GM19025 (cell line): ENCODE data around the gene DUSP5.

ENCODE experiments used
- ATAC-seq: cut with Tn5 transposase; IDR thresholded peaks from one replicate; pipeline ENCODE4 v1.9.1; 2021; ENCODE audit warnings: mild to moderate bottlenecking, low read depth, moderate library complexity; ENCODE audit not compliant: unreplicated experiment

DUSP5 gene

GRCh38 chr10:110499796-110500514 lies 2.2 kb downstream of the DUSP5 start:
- ATAC-seq = no peak

GRCh38 chr10:110500515-110500905 lies 2.8 kb downstream of the DUSP5 start:
- no peak for ATAC-seq

- ATAC-seq = no peak
Measured at GRCh38 chr10:110501142-110501937, 3.6 kb downstream of the DUSP5 start.

GRCh38 chr10:110502072-110502845 lies 4.6 kb downstream of the DUSP5 start:
- ATAC-seq = no peak

- ATAC-seq = peak; percentile 21
Measured at GRCh38 chr10:110502851-110503301, 5.2 kb downstream of the DUSP5 start.

GRCh38 chr10:110503528-110504110 lies 5.9 kb downstream of the DUSP5 start:
- no peak for ATAC-seq

GRCh38 chr10:110504111-110504735 lies 6.5 kb downstream of the DUSP5 start:
- ATAC-seq = peak; percentile 52

- no peak for ATAC-seq
Measured at GRCh38 chr10:110505130-110505770, 7.5 kb downstream of the DUSP5 start.

- no peak for ATAC-seq
Measured at GRCh38 chr10:110506448-110506847, 8.7 kb downstream of the DUSP5 start.

GRCh38 chr10:110507346-110507745 lies 9.6 kb downstream of the DUSP5 start:
- ATAC-seq = no peak

- no peak for ATAC-seq
Measured at GRCh38 chr10:110508159-110508788, 10.6 kb downstream of the DUSP5 start.

- ATAC-seq = no peak
Measured at GRCh38 chr10:110508806-110509544, 11.3 kb downstream of the DUSP5 start.

- no peak for ATAC-seq
Measured at GRCh38 chr10:110509560-110509959, 11.9 kb downstream of the DUSP5 start.

GRCh38 chr10:110510086-110510485 lies 12.4 kb downstream of the DUSP5 start:
- no peak for ATAC-seq

- no peak for ATAC-seq
Measured at GRCh38 chr10:110510730-110511129, 13.0 kb downstream of the DUSP5 start.

- no peak for ATAC-seq
Measured at GRCh38 chr10:110511734-110512449, 14.2 kb downstream of the DUSP5 start.

- no peak for ATAC-seq
Measured at GRCh38 chr10:110512461-110513187, 14.9 kb downstream of the DUSP5 start.
